Skeletal muscle tissue (tissue), 4 donors: ENCODE data around the gene MPRIP. TPM values are rescaled to one million over a fixed set of nuclear protein-coding genes. Genes with fewer than 3 reads are reported as not detected.

Experiments used
- H3K27ac ChIP-seq: one replicate; pipeline ENCODE4 v1.7.0; 2013; ENCODE audit warnings: mild to moderate bottlenecking, low read depth, low read length, inconsistent platforms
- H3K27me3 ChIP-seq, 3 donors: one replicate each; pipeline ENCODE4 v1.7.0; 2013; ENCODE audit warnings: low read length in 3 of 3; ENCODE audit not compliant: control insufficient read depth in 3 of 3, insufficient read depth in 3 of 3
- H3K36me3 ChIP-seq, 3 donors: one replicate each; pipeline ENCODE4 v1.7.0; 2013; ENCODE audit warnings: low read length in 3 of 3; ENCODE audit not compliant: control insufficient read depth in 3 of 3, insufficient read depth in 3 of 3
- H3K4me1 ChIP-seq, 3 donors: one replicate each; pipeline ENCODE4 v1.7.0; 2013; ENCODE audit warnings: low read length in 3 of 3, mild to moderate bottlenecking in 3 of 3; ENCODE audit not compliant: control insufficient read depth in 3 of 3, insufficient read depth in 3 of 3
- H3K4me3 ChIP-seq, 3 donors: one replicate each; pipeline ENCODE4 v1.7.0; 2013; ENCODE audit warnings: low read length in 3 of 3
- H3K9ac ChIP-seq, 3 donors: one replicate each; pipeline ENCODE4 v1.7.0; 2013; ENCODE audit warnings: low read length in 3 of 3, mild to moderate bottlenecking in 3 of 3, moderate library complexity in 2 of 3, low read depth in 1 of 3
- H3K9me3 ChIP-seq, 3 donors: one replicate each; pipeline ENCODE4 v1.7.0; 2013; ENCODE audit warnings: low read length in 3 of 3; ENCODE audit not compliant: control insufficient read depth in 3 of 3
- total RNA-seq: library from RNA; depleted of rRNA; stranded (reverse); fragments of >200 nt; gene quantifications from one replicate; pipeline ENCODE4 v1.2.3, GENCODE V29; 2014
- donor health status: Osteomylitis.

Gene MPRIP
- total RNA-seq, 1 donor from 2014 or later, result 79.3 TPM

GRCh38 chr17:17120294-17120693, 78.0 kb downstream of the MPRIP start:
- Histone ChIP-seq H3K36me3 (no peaks in the 10 kb centered on the region), H3K27ac (peak overlapping the region; percentile 57), H3K27me3 (no peaks in the 10 kb centered on the region), H3K9ac (peak overlapping the region in 1 of 3 donors; percentile 42), H3K4me3 (no peak overlapping the region), H3K4me1 (peaks cover 52 to 83% (median 81%) of the 10 kb centered on the region in 3 donors), H3K9me3 (no peaks in the 10 kb centered on the region)

- Histone ChIP-seq H3K27me3 (no peaks in the 10 kb centered on the region), H3K4me1 (peaks cover 51 to 83% (median 81%) of the 10 kb centered on the region in 3 donors), H3K27ac (peak overlapping the region; percentile 57), H3K9me3 (no peaks in the 10 kb centered on the region), H3K4me3 (no peak overlapping the region), H3K9ac (peak overlapping the region in 1 of 3 donors; percentile 42), H3K36me3 (no peaks in the 10 kb centered on the region)
These were observed 78.4 kb downstream of the MPRIP start for GRCh38 chr17:17120701-17121100.

GRCh38 chr17:17121162-17121561, 78.9 kb downstream of the MPRIP start:
- peaks cover 53 to 84% (median 82%) of the 10 kb centered on the region in 3 donors for H3K4me1 ChIP-seq
- H3K27me3 ChIP-seq, result no peaks in the 10 kb centered on the region
- H3K9me3 ChIP-seq, result no peaks in the 10 kb centered on the region
- H3K4me3 ChIP-seq, result no peak overlapping the region
- no peaks in the 10 kb centered on the region for H3K36me3 ChIP-seq
- H3K27ac ChIP-seq, result no peak overlapping the region
- peak overlapping the region in 1 of 3 donors; percentile 42 for H3K9ac ChIP-seq

GRCh38 chr17:17122781-17123483, 80.7 kb downstream of the MPRIP start:
- H3K9me3 ChIP-seq, result no peaks in the 10 kb centered on the region
- H3K27me3 ChIP-seq, result no peaks in the 10 kb centered on the region
- H3K4me3 ChIP-seq, result no peak overlapping the region
- H3K27ac ChIP-seq, result no peak overlapping the region
- H3K9ac ChIP-seq, result no peak overlapping the region
- H3K36me3 ChIP-seq, result peaks cover 6 to 10% (median 7%) of the 10 kb centered on the region in 3 donors
- peaks cover 62 to 86% (median 82%) of the 10 kb centered on the region in 3 donors for H3K4me1 ChIP-seq

GRCh38 chr17:17124341-17124740, 82.1 kb downstream of the MPRIP start:
- H3K36me3 ChIP-seq, result peaks cover 15 to 16% (median 16%) of the 10 kb centered on the region in 3 donors
- no peak overlapping the region for H3K27ac ChIP-seq
- peaks cover 64 to 86% (median 82%) of the 10 kb centered on the region in 3 donors for H3K4me1 ChIP-seq
- H3K4me3 ChIP-seq, result no peak overlapping the region
- no peak overlapping the region for H3K9ac ChIP-seq
- H3K9me3 ChIP-seq, result no peaks in the 10 kb centered on the region
- H3K27me3 ChIP-seq, result no peaks in the 10 kb centered on the region

GRCh38 chr17:17125136-17126084, 83.2 kb downstream of the MPRIP start:
- Histone ChIP-seq H3K9me3 (no peaks in the 10 kb centered on the region), H3K4me3 (no peak overlapping the region), H3K4me1 (peaks cover 62 to 86% (median 82%) of the 10 kb centered on the region in 3 donors), H3K36me3 (peaks cover 15 to 21% (median 18%) of the 10 kb centered on the region in 3 donors), H3K27ac (no peak overlapping the region), H3K27me3 (no peaks in the 10 kb centered on the region), H3K9ac (peak overlapping the region; percentile 38 to 71 (median 45))

GRCh38 chr17:17126131-17127110, 84.2 kb downstream of the MPRIP start:
- Histone ChIP-seq H3K9ac (peak overlapping the region; percentile 38 to 71 (median 45)), H3K4me1 (peaks cover 60 to 86% (median 80%) of the 10 kb centered on the region in 3 donors), H3K27ac (peak overlapping the region; percentile 36)

GRCh38 chr17:17127156-17127555, 84.9 kb downstream of the MPRIP start:
- H3K27me3 ChIP-seq, result no peaks in the 10 kb centered on the region
- H3K27ac ChIP-seq, result no peak overlapping the region
- peaks cover 32 to 38% (median 33%) of the 10 kb centered on the region in 3 donors for H3K36me3 ChIP-seq
- H3K4me1 ChIP-seq, result peaks cover 65 to 90% (median 85%) of the 10 kb centered on the region in 3 donors
- H3K9ac ChIP-seq, result peak overlapping the region in 2 of 3 donors; percentile 32 to 71
- no peak overlapping the region for H3K4me3 ChIP-seq
- H3K9me3 ChIP-seq, result no peaks in the 10 kb centered on the region

More at GRCh38 chr17:17126131-17127110, 84.2 kb downstream of the MPRIP start:
- Histone ChIP-seq H3K4me3 (no peak overlapping the region), H3K36me3 (peaks cover 24 to 31% (median 26%) of the 10 kb centered on the region in 3 donors), H3K9me3 (no peaks in the 10 kb centered on the region), H3K27me3 (no peaks in the 10 kb centered on the region)

GRCh38 chr17:17127730-17128291, 85.6 kb downstream of the MPRIP start:
- H3K27me3 ChIP-seq, result no peaks in the 10 kb centered on the region
- no peaks in the 10 kb centered on the region for H3K9me3 ChIP-seq
- no peak overlapping the region for H3K4me3 ChIP-seq
- peaks cover 33 to 45% (median 40%) of the 10 kb centered on the region in 3 donors for H3K36me3 ChIP-seq
- peak overlapping the region in 1 of 3 donors; percentile 71 for H3K9ac ChIP-seq
- peaks cover 65 to 87% (median 81%) of the 10 kb centered on the region in 3 donors for H3K4me1 ChIP-seq
- H3K27ac ChIP-seq, result no peak overlapping the region
